ENCODE measurements around the gene MYT1. TPM values are rescaled to one million over a fixed set of nuclear protein-coding genes. Genes with fewer than 3 reads are reported as not detected.

The MYT1 gene
- total and polyA plus RNA-seq, 9 of the 15 experiments (the other 6 are each of a cell fraction or from before 2014, with no cell fraction given) = 0.02 to 0.12 (median 0.06) TPM; not detected in 4

- Histone ChIP-seq H3K27ac (ENCODE audit: extremely low read depth, low read depth, low read length) (no peak overlapping the region), H3K27me3 (ENCODE audit: control insufficient read depth in 2 of 2, insufficient read depth in 2 of 2, low read length in 2 of 2) (peaks cover 7 to 11% of the 10 kb centered on the region in 2 experiments; a peak in 4 of 5 replicates), H3K9ac (ENCODE audit: insufficient read depth in 1 of 2, low read depth in 2 of 2, low read length in 2 of 2) (no peak overlapping the region), H3K4me3 (no peak overlapping the region), H4K20me1 (replicated peaks; ENCODE audit: control insufficient read depth, insufficient read depth, low read length) (no peaks in the 10 kb centered on the region), H3K79me2 (ENCODE audit: control insufficient read depth, insufficient read depth, low read length) (peaks cover 23% of the 10 kb centered on the region), H2AFZ (ENCODE audit: low read depth, low read length) (0 out of 2 replicates have a peak overlapping the region, but pooled peaks have one; percentile 1), H3K9me1 (ENCODE audit: control insufficient read depth, insufficient read depth, low read length) (no peaks in the 10 kb centered on the region), H3K4me2 (ENCODE audit: insufficient read depth, low read length) (no peak overlapping the region), H3K36me3 (ENCODE audit: control insufficient read depth, insufficient read depth, low read length) (no peaks in the 10 kb centered on the region), H3K4me1 (replicated peaks in 1 of 2; ENCODE audit: control insufficient read depth in 2 of 2, insufficient read depth in 2 of 2, low read length in 2 of 2) (peaks cover 21% of the 10 kb centered on the region in 2 experiments), H3K9me3 (replicated peaks; ENCODE audit: control insufficient read depth, insufficient read depth, low read depth, low read length) (no peaks in the 10 kb centered on the region)
- WGBS (ENCODE audit: insufficient coverage, low coverage, missing lambda C conversion rate) = 63% methylated on average over 4 of the region's 4 CpGs
- FAIRE-seq = no peak
- ATAC-seq = no peak
- CTCF ChIA-PET (ENCODE audit: low intra/inter-chr PET ratio) = no interaction called here
- intact Hi-C loops (cut with micrococcal nuclease) = no loop called here
- no peak for TF ChIP-seq EZH2 (IDR thresholded peaks at IDR 0.05; ENCODE audit: borderline replicate concordance, low read depth, low read length)
- TF ChIP-seq BACH1 (tag; IDR thresholded peaks at IDR 0.05) = no peak
- no peak for TF ChIP-seq MCM5 (IDR thresholded peaks at IDR 0.05; ENCODE audit: low read depth)
- DNase-seq (ENCODE audit: extremely low read depth in 1 of 4, low spot score in 3 of 4) = no peak
- BruUV-seq (replicated peaks) = no TSS peak
- in situ Hi-C loops (cut with MboI) = no loop called here
- POLR2A ChIA-PET = interaction anchor here (0.6 kb wide), 1 partner anchor 193 kb away, joined by 3 read pairs; no protein-coding TSS in a partner anchor
Measured at GRCh38 chr20:64253000-64253383, 88.7 kb downstream of the MYT1 start.

- POLR2A ChIA-PET = interaction anchor here (0.6 kb wide), 1 partner anchor 193 kb away, joined by 3 read pairs; no protein-coding TSS in a partner anchor
Measured at GRCh38 chr20:64253443-64253842, 89.2 kb downstream of the MYT1 start.

More at GRCh38 chr20:64253443-64253842, 89.2 kb downstream of the MYT1 start:
- Histone ChIP-seq H3K27ac (ENCODE audit: extremely low read depth, low read depth, low read length) (no peak overlapping the region), H4K20me1 (replicated peaks; ENCODE audit: control insufficient read depth, insufficient read depth, low read length) (no peaks in the 10 kb centered on the region), H2AFZ (ENCODE audit: low read depth, low read length) (no peak overlapping the region), H3K79me2 (ENCODE audit: control insufficient read depth, insufficient read depth, low read length) (peaks cover 27% of the 10 kb centered on the region), H3K4me2 (ENCODE audit: insufficient read depth, low read length) (no peak overlapping the region), H3K9me1 (ENCODE audit: control insufficient read depth, insufficient read depth, low read length) (no peaks in the 10 kb centered on the region), H3K27me3 (ENCODE audit: control insufficient read depth in 2 of 2, insufficient read depth in 2 of 2, low read length in 2 of 2) (peaks cover 4 to 9% of the 10 kb centered on the region in 2 experiments; a peak in 4 of 5 replicates), H3K9ac (ENCODE audit: insufficient read depth in 1 of 2, low read depth in 2 of 2, low read length in 2 of 2) (no peak overlapping the region), H3K36me3 (ENCODE audit: control insufficient read depth, insufficient read depth, low read length) (no peaks in the 10 kb centered on the region), H3K4me1 (replicated peaks in 1 of 2; ENCODE audit: control insufficient read depth in 2 of 2, insufficient read depth in 2 of 2, low read length in 2 of 2) (peaks cover 21% of the 10 kb centered on the region in 2 experiments), H3K9me3 (replicated peaks; ENCODE audit: control insufficient read depth, insufficient read depth, low read depth, low read length) (no peaks in the 10 kb centered on the region), H3K4me3 (no peak overlapping the region)
- in situ Hi-C loops (cut with MboI) (no loop called here), intact Hi-C loops (cut with micrococcal nuclease) (no loop called here)
- CTCF ChIA-PET (ENCODE audit: low intra/inter-chr PET ratio) = no interaction called here
- TF ChIP-seq ERF (CRISPR knock-in tag; IDR thresholded peaks at IDR 0.05) = no peak
- no peak for TF ChIP-seq ETS2 (tag; IDR thresholded peaks at IDR 0.05; ENCODE audit: borderline replicate concordance, poor library complexity, severe bottlenecking)
- no peak for TF ChIP-seq ZFP36 (IDR thresholded peaks at IDR 0.05; ENCODE audit: low read depth, low read length, partially characterized antibody)
- no peak for TF ChIP-seq SNIP1 (IDR thresholded peaks at IDR 0.05; ENCODE audit: low read depth)
- TF ChIP-seq RBM39 (optimal IDR thresholded peaks at IDR 0.05; ENCODE audit: low read depth, low read length) = no peak
- ATAC-seq = no peak
- FAIRE-seq = no peak
- no TSS peak for BruUV-seq (replicated peaks)
- WGBS (ENCODE audit: insufficient coverage, low coverage, missing lambda C conversion rate) = 57% methylated on average over 4 of the region's 4 CpGs
- DNase-seq (ENCODE audit: extremely low read depth in 1 of 4, low spot score in 3 of 4) = no peak
